H1 (cell line): ENCODE measurements around the gene ADGRL2. TPM values are rescaled to one million over a fixed set of nuclear protein-coding genes. Genes with fewer than 3 reads are reported as not detected.

ENCODE experiments used
- CTCF ChIA-PET: fragments of 300-600 bp; sonication (Branson Sonifier 250); formaldehyde crosslinking; loops from one replicate; lab custom pipeline; 2021; ENCODE audit not compliant: partially characterized antibody; lab: Charles Lee
- POLR2A ChIA-PET: fragments of 300-600 bp; sonication (Branson Sonifier 250); formaldehyde crosslinking; loops from one replicate; lab custom pipeline; 2021; ENCODE audit warnings: inconsistent platforms; ENCODE audit not compliant: partially characterized antibody; lab: Charles Lee
- DNase-seq, 2 experiments: peaks; one replicate each; pipeline versions ENCODE4 v3.0.0 to v3.0.0-alpha.2; 2010 to 2022; ENCODE audit warnings: low spot score in 2 of 2, low read depth in 1 of 2, mixed read lengths in 1 of 2
- FAIRE-seq: peaks from 2 replicates; lab custom pipeline; 2011; peaks lifted over from hg19 to GRCh38; lab: Jason Lieb, UNC
- H2AFZ ChIP-seq: 2 replicates; pipeline ENCODE4 v1.8.1; 2012; ENCODE audit warnings: low read length, inconsistent platforms
- H2AK5ac ChIP-seq: 2 replicates; pipeline ENCODE4 v1.6.1; 2013; ENCODE audit warnings: low read depth, low read length
- H2BK120ac ChIP-seq: replicated peaks from 2 replicates; pipeline ENCODE3; 2013; ENCODE audit warnings: low read depth, low read length, inconsistent platforms
- H2BK12ac ChIP-seq: 2 replicates; pipeline ENCODE4 v1.6.1; 2013; ENCODE audit warnings: low read depth, low read length
- H2BK15ac ChIP-seq: 2 replicates; pipeline ENCODE4 v1.6.1; 2013; ENCODE audit warnings: low read length
- H2BK20ac ChIP-seq: 2 replicates; pipeline ENCODE4 v1.6.1; 2013; ENCODE audit warnings: low read length
- H2BK5ac ChIP-seq: 2 replicates; pipeline ENCODE4 v1.6.1; 2013; ENCODE audit warnings: low read depth, low read length
- H3K14ac ChIP-seq: 2 replicates; pipeline ENCODE4 v1.6.1; 2013; ENCODE audit warnings: inconsistent platforms; ENCODE audit not compliant: insufficient read length
- H3K18ac ChIP-seq: 2 replicates; pipeline ENCODE4 v1.6.1; 2013; ENCODE audit warnings: low read length; ENCODE audit errors: extremely low read depth
- H3K23ac ChIP-seq: 2 replicates; pipeline ENCODE4 v1.6.1; 2013; ENCODE audit warnings: inconsistent platforms; ENCODE audit not compliant: insufficient read length
- H3K23me2 ChIP-seq: 2 replicates; pipeline ENCODE4 v1.6.1; 2013; ENCODE audit warnings: low read depth, low read length
- H3K27ac ChIP-seq: 2 replicates; pipeline ENCODE4 v1.6.1; 2011; ENCODE audit warnings: low read depth, low read length, inconsistent platforms
- H3K27me3 ChIP-seq, 4 experiments: replicated peaks in 1 of 4; 1 replicate in 1 of 4; 2 replicates in 3 of 4; pipeline versions ENCODE4 v1.6.1 to v1.8.1; 2011 to 2013; ENCODE audit warnings: low read length in 3 of 4, mild to moderate bottlenecking in 3 of 4, inconsistent platforms in 2 of 4, mixed read lengths in 2 of 4, moderate library complexity in 1 of 4; ENCODE audit not compliant: control insufficient read depth in 3 of 4, insufficient read depth in 3 of 4; ENCODE audit errors: extremely low read depth in 1 of 4
- H3K36me3 ChIP-seq, 4 experiments: 2 replicates each; pipeline versions ENCODE4 v1.6.1 to v1.8.1; 2011 to 2013; ENCODE audit warnings: mild to moderate bottlenecking in 4 of 4, low read length in 3 of 4, moderate library complexity in 2 of 4, control low read depth in 1 of 4, inconsistent platforms in 1 of 4; ENCODE audit not compliant: insufficient read depth in 4 of 4, control insufficient read depth in 2 of 4
- H3K4ac ChIP-seq: replicated peaks from 2 replicates; pipeline ENCODE3; 2013; ENCODE audit warnings: low read length, low read depth, mixed read lengths, inconsistent platforms; ENCODE audit not compliant: insufficient read length
- H3K4me1 ChIP-seq, 4 experiments: replicated peaks in 1 of 4; 1 replicate in 1 of 4; 2 replicates in 3 of 4; pipeline versions ENCODE4 v1.6.1 to v1.8.1; 2011 to 2013; ENCODE audit warnings: low read length in 3 of 4, inconsistent platforms in 2 of 4, mixed read lengths in 1 of 4; ENCODE audit not compliant: insufficient read depth in 4 of 4, control insufficient read depth in 3 of 4
- H3K4me2 ChIP-seq, 2 experiments: 2 replicates each; pipeline versions ENCODE4 v1.6.1 to v1.8.1; 2011 to 2013; ENCODE audit warnings: low read depth in 2 of 2, low read length in 2 of 2, control low read depth in 1 of 2, inconsistent platforms in 1 of 2, mild to moderate bottlenecking in 1 of 2; ENCODE audit not compliant: insufficient read depth in 1 of 2
- H3K4me3 ChIP-seq, 4 experiments: fragments of 200-600, 300-600 bp in 1 of 4; sonication (generic), shearing (Covaris generic), sonication (Bioruptor Twin) in 1 of 4; 2 replicates each; pipeline versions ENCODE4 v1.5.1 to v1.8.1; 2011 to 2016; ENCODE audit warnings: low read length in 4 of 4, low read depth in 3 of 4, control low read depth in 2 of 4, inconsistent platforms in 2 of 4, mild to moderate bottlenecking in 2 of 4, mixed read lengths in 1 of 4, moderate library complexity in 1 of 4; ENCODE audit not compliant: insufficient read depth in 2 of 4; ENCODE audit errors: extremely low read depth in 1 of 4
- H3K56ac ChIP-seq: replicated peaks from 2 replicates; pipeline ENCODE3; 2013; ENCODE audit warnings: low read depth, mild to moderate bottlenecking, mixed read lengths, low read length, inconsistent platforms; ENCODE audit not compliant: insufficient read length
- H3K79me1 ChIP-seq: 2 replicates; pipeline ENCODE4 v1.6.1; 2013; ENCODE audit warnings: low read depth, low read length, control low read depth
- H3K79me2 ChIP-seq, 2 experiments: 2 replicates each; pipeline versions ENCODE4 v1.6.1 to v1.8.1; 2012 to 2013; ENCODE audit warnings: low read length in 2 of 2, mild to moderate bottlenecking in 2 of 2, inconsistent platforms in 1 of 2; ENCODE audit not compliant: insufficient read depth in 2 of 2, control insufficient read depth in 1 of 2
- H3K9ac ChIP-seq, 4 experiments: replicated peaks in 1 of 4; 1 replicate in 1 of 4; 2 replicates in 3 of 4; pipeline versions ENCODE4 v1.6.1 to v1.8.1; 2011 to 2013; ENCODE audit warnings: low read depth in 3 of 4, low read length in 3 of 4, control low read depth in 2 of 4, mild to moderate bottlenecking in 2 of 4, moderate library complexity in 2 of 4, inconsistent platforms in 1 of 4; ENCODE audit errors: extremely low read depth in 1 of 4
- H3K9me3 ChIP-seq, 2 experiments: 2 replicates each; pipeline versions ENCODE4 v1.6.1 to v1.8.1; 2012 to 2013; ENCODE audit warnings: mild to moderate bottlenecking in 2 of 2, moderate library complexity in 2 of 2, control low read depth in 1 of 2, inconsistent platforms in 1 of 2, low read depth in 1 of 2, low read length in 1 of 2, mixed read lengths in 1 of 2; ENCODE audit not compliant: insufficient read depth in 2 of 2
- H4K20me1 ChIP-seq, 2 experiments: replicated peaks in 1 of 2; 2 replicates each; pipeline versions ENCODE3 to v1.8.1; 2011 to 2013; ENCODE audit warnings: inconsistent platforms in 2 of 2, low read length in 2 of 2, mild to moderate bottlenecking in 1 of 2; ENCODE audit not compliant: insufficient read depth in 2 of 2, control insufficient read depth in 1 of 2
- H4K5ac ChIP-seq: 2 replicates; pipeline ENCODE4 v1.6.1; 2013; ENCODE audit warnings: low read length, low read depth, mixed read lengths, inconsistent platforms; ENCODE audit not compliant: insufficient read length
- H4K8ac ChIP-seq: 2 replicates; pipeline ENCODE4 v1.8.0; 2013; ENCODE audit warnings: mild to moderate bottlenecking, moderate library complexity, low read length, inconsistent platforms; ENCODE audit not compliant: insufficient read depth; ENCODE audit errors: extremely low read depth
- H4K91ac ChIP-seq: replicated peaks from 2 replicates; pipeline ENCODE3; 2013; ENCODE audit warnings: low read length, mixed read lengths, inconsistent platforms; ENCODE audit not compliant: insufficient read length
- GTF2F1 ChIP-seq: IDR thresholded peaks from 2 replicates; pipeline ENCODE4 v1.6.1; 2012; ENCODE audit warnings: low read depth, low read length, improper control_type of control experiment, borderline replicate concordance
- WGBS, 2 experiments: shearing (Covaris generic) in 1 of 2; methylation state at CpG; one replicate each; pipeline versions ENCODE4 v1.1.6 to v1.1.7; 2013 to 2015; ENCODE audit warnings: low lambda C conversion rate in 2 of 2, mixed read lengths in 2 of 2, inconsistent platforms in 1 of 2, low coverage in 1 of 2, missing lambda C conversion rate in 1 of 2; ENCODE audit not compliant: insufficient replicate concordance in 2 of 2, insufficient coverage in 1 of 2, insufficient read length in 1 of 2; ENCODE audit errors: extremely low coverage in 1 of 2, missing lambda C conversion rate in 1 of 2; 5-methylcytosine and 5-hydroxymethylcytosine counted together
- polyA plus RNA-seq, 7 experiments: library from polyadenylated mRNA; depleted of rRNA in 3 of 7; stranded (reverse) in 5 of 7; unstranded in 2 of 7; fragments of >200 nt in 5 of 7; fragments of 200-250 nt in 2 of 7; gene quantifications; 1 replicate in 5 of 7; 2 replicates in 1 of 7; 4 replicates in 1 of 7; pipeline versions ENCODE4 v1.2.1 to v1.2.3, GENCODE V29; 2011 to 2013; ENCODE audit warnings: missing spikeins in 2 of 7, mixed read lengths in 2 of 7
- total RNA-seq: library from RNA; stranded (reverse); fragmentation: NEBNext Ultra II Directional; extraction: Animal tissue kit (Norgen Biotek cat#: 25700); gene quantifications from 2 replicates; pipeline ENCODE4 v1.2.1, GENCODE V29; 2021
- TF ChIP-seq, protein P1 (sequence below): IDR thresholded peaks from 2 replicates; pipeline ENCODE4 v1.6.1; 2012; ENCODE audit warnings: inconsistent platforms

Gene ADGRL2
- total and polyA plus RNA-seq, 2 of the 8 experiments (the other 6 are each of a cell fraction or from before 2014, with no cell fraction given) = 113 to 124 TPM

GRCh38 chr1:81801651-81802456 lies 1.1 kb downstream of the ADGRL2 start:
- POLR2A ChIA-PET = interaction anchor here (0.5 to 2.4 kb wide), 18 partner anchors 8 to 564 kb away, joined by 3 to 9 read pairs (median 4); no protein-coding TSS in a partner anchor
- Histone ChIP-seq H3K79me2 (peaks cover 5 to 59% of the 10 kb centered on the region in 2 experiments), H3K9ac (peak overlapping the region; percentile 60 to 94 (median 78))

More at GRCh38 chr1:81801651-81802456, 1.1 kb downstream of the ADGRL2 start:
- H2BK12ac ChIP-seq = no peak overlapping the region
- no peaks in the 10 kb centered on the region for H3K79me1 ChIP-seq
- H4K20me1 ChIP-seq = peaks cover 5 to 7% of the 10 kb centered on the region in 2 experiments
- no peak overlapping the region for H2AFZ ChIP-seq
- H3K36me3 ChIP-seq = no peaks in the 10 kb centered on the region
- peaks cover 0 to 12% (median 1%) of the 10 kb centered on the region in 4 experiments; a peak in 4 of 7 replicates for H3K4me1 ChIP-seq
- peak overlapping the region; percentile 72 to 89 for H3K4me2 ChIP-seq
- H3K27me3 ChIP-seq = no peaks in the 10 kb centered on the region
- no peaks in the 10 kb centered on the region for H3K9me3 ChIP-seq
- TF ChIP-seq, protein P1, sequence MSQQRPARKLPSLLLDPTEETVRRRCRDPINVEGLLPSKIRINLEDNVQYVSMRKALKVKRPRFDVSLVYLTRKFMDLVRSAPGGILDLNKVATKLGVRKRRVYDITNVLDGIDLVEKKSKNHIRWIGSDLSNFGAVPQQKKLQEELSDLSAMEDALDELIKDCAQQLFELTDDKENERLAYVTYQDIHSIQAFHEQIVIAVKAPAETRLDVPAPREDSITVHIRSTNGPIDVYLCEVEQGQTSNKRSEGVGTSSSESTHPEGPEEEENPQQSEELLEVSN = peak; percentile 72
- no peak for TF ChIP-seq GTF2F1
- TF ChIP-seq, all 59 proteins: peak for 1
- Histone ChIP-seq H3K4ac (peak overlapping the region; percentile 53), H3K23me2 (peaks cover 18% of the 10 kb centered on the region), H2BK120ac (no peak overlapping the region), H2BK5ac (peak overlapping the region; percentile 88; the same call in 1 of the 2 replicates), H4K8ac (peak overlapping the region; percentile 39; the same call in 1 of the 2 replicates), H2AK5ac (no peak overlapping the region), H4K5ac (peak overlapping the region; percentile 71), H3K56ac (peak overlapping the region; percentile 90), H3K27ac (peak overlapping the region; percentile 56; the same call in 1 of the 2 replicates), H4K91ac (peak overlapping the region; percentile 76), H3K23ac (no peak overlapping the region), H2BK15ac (no peak overlapping the region), H3K18ac (peak overlapping the region; percentile 84), H3K14ac (no peak overlapping the region), H3K4me3 (peak overlapping the region; percentile 65 to 99 (median 92)), H2BK20ac (no peak overlapping the region)
- CTCF ChIA-PET = interaction anchor here (1.2 to 4.3 kb wide), 2 partner anchors 12 to 251 kb away, joined by 4 to 18 read pairs; no protein-coding TSS in a partner anchor
- FAIRE-seq (no peak), DNase-seq (peak in 1 of 2 experiments; percentile 64)
- 1% methylated on average over 44 of the region's 93 CpGs; no CpG with 5 or more reads in 1 of the 2 experiments for WGBS, 2 experiments
